Cardiac fibroblast (primary cell): ENCODE measurements around the gene FCN1.

Source experiments
- DNase-seq, 2 donors: peaks; one replicate each; pipeline versions ENCODE4 v3.0.0 to v3.0.0-alpha.2; 2010; ENCODE audit warnings: low read depth in 2 of 2
- H3K4me3 ChIP-seq, 2 donors: replicated peaks in 1 of 2; 1 replicate in 1 of 2; 2 replicates in 1 of 2; pipeline ENCODE4 v1.5.1; 2011; ENCODE audit warnings: low read depth in 2 of 2, low read length in 2 of 2, mild to moderate bottlenecking in 2 of 2, moderate library complexity in 1 of 2
- CTCF ChIP-seq: IDR thresholded peaks from one replicate; pipeline ENCODE4 v1.5.1; 2011; ENCODE audit warnings: low read depth, mild to moderate bottlenecking, low read length, inconsistent platforms

Gene FCN1

GRCh38 chr9:134909511-134910481 lies 7.9 kb downstream of the FCN1 start:
- DNase-seq = no peak
- no peak overlapping the region for H3K4me3 ChIP-seq
- no peak for TF ChIP-seq CTCF

DNA sequence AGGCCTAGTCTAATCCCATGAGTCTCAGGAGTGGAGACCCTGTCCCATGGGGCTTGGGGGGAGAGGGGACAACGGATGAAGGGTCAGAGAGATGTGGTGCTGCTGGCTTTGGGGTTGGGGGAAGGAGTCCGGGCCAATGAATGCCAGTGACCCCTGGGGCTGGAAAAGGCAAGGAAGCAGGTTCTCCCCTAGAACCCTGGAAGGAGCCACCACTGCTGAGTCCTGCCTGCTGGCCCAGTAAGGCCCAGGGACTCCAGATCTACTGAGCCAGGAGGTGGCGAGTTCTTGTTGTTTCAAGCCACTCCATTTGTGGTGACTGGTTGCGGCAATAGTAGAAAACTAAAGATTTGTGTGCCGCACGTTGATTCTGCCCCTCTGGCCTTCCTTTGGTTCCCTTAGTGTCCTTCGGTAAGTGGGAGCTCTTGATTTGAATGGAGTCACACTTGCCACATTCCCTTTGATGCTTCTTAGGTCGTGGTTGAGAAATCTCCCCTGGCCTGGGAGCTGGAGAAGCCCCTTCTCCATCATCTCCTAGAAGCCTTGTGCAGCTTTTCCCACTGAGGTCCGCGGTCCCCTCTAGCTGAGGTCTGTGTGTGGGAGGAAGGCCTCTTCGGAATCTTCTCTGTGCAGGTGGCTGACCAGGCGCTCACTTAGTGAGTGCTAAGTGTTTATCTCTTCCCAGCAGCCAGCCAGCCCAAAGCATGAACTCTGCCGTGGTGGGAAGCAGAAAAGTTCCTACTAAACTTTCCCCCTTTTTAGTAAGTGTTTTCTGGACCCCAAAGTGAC lies 9.0 kb downstream of the FCN1 start:
- no peak overlapping the region for H3K4me3 ChIP-seq
- TF ChIP-seq CTCF = no peak
- DNase-seq = no peak

DNA sequence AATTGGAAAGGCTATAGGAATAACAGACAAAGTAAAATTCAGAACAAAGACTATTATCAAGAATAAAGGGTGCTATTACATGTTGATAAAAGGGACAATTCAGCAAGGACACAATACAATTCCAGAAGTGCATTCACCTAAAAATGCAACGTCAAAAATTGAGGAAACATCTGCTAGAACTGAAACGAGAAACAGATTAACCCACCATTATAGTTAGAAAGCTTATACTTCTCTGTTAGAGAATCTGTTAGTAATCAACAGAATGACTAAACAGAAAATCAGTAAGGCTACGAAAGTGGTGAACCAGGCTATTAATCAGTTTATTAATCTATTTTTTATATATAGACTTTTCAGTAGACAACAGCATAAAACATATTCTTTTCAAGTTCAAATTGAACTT lies 14.8 kb downstream of the FCN1 start:
- H3K4me3 ChIP-seq = no peak overlapping the region
- DNase-seq = no peak
- TF ChIP-seq CTCF = no peak

DNA sequence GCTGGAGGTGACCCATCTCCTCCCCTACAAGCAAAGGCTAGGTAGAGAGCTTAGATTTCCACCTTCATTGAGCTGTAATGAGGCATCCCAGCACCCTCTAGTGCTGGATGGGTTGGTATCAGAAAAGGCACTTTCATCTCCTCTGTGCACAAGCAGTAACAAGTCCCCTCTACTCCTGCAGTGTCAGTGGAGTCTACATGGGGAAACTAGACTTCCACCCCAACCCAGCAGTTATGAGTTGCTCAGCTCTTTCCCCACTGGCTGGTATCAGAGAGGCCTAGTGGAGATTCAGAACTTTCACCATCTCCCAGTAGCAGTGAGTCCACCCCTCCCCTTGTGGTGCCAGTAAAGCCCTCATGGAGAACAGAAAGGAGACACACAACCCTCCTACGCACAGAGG lies 17.9 kb downstream of the FCN1 start:
- DNase-seq = no peak
- no peak for TF ChIP-seq CTCF
- no peak overlapping the region for H3K4me3 ChIP-seq

DNA sequence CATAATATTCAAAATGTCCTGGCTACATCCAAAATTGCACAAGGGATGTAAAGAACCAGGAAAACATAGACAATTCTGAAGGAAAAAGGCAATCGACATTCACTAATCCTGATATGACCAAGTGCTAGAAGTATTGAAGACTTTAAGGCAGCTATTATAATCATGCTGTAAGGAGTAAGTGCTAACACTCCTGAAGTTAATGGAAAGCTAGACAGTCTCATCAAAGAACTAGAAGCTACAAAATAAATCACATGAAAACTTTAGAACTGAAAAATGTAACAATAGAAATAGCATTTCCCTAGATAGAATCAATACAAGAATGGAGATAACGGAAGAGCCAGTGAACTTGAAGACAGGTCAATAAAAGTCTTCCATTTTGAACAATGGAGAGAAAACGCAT lies 18.5 kb downstream of the FCN1 start:
- TF ChIP-seq CTCF = no peak
- no peak overlapping the region for H3K4me3 ChIP-seq
- DNase-seq = no peak

DNA sequence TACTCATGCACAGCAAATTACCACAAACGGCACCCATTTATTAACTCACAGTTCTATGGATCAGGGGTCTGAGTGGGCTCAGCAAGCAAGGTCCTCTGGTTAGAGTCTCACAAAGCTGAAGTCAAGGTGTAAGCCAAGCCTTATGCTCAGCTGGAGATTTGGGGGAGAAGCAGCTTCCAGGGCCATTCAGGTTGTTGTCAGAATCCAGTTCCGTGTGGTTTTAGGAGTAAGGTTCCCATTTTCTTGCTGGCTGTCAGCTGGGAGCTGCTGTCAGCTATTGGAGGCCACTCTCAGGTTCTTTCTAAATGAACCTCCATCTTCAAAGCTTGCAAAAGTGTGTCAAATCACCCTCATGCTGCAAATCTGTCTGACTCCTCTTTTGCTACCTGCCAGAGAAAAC lies 19.4 kb downstream of the FCN1 start:
- H3K4me3 ChIP-seq = no peak overlapping the region
- TF ChIP-seq CTCF = no peak
- no peak for DNase-seq
